ENCODE data around the gene SPAST. TPM values are rescaled to one million over a fixed set of nuclear protein-coding genes. Genes with fewer than 3 reads are reported as not detected.

Gene SPAST
- total and polyA plus RNA-seq, 2 of the 13 experiments (the other 11 are each of a cell fraction or from before 2014, with no cell fraction given), result 11.5 to 40.4 TPM

DNA sequence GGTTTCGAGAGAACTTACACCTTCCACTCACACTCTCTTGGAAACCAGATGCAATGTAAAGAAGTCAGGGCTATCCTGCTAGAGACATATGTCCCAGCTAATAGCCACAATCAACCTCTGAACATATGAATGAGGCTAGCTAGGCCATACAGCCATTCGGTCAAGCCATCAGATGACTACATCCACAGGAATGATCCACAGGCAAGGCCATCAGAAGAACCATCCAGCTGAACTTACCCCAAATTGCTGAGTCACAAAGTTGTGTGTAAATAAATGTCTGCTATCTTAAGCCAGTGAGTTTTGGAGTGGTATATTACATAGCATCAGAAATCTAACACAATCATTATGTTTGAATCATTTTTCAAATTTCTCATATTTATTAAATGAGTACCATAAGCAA is 5.2 kb upstream of the SPAST start:
- Histone ChIP-seq H3K4me1 (ENCODE audit: insufficient read depth, low read length) (peaks cover 20% of the 10 kb centered on the region), H3K36me3 (replicated peaks in 1 of 2; ENCODE audit: control insufficient read depth in 1 of 2, insufficient read depth in 2 of 2, low read length in 2 of 2) (no peaks in the 10 kb centered on the region), H3K27ac (ENCODE audit: extremely low read length, insufficient read depth, low read length) (no peak overlapping the region), H4K20me1 (ENCODE audit: insufficient read depth, low read length) (no peaks in the 10 kb centered on the region), H3K9ac (ENCODE audit: insufficient read depth, low read depth, low read length) (no peak overlapping the region), H3K4me2 (ENCODE audit: low read depth, low read length) (no peak overlapping the region), H3K79me2 (ENCODE audit: insufficient read depth, low read length) (no peaks in the 10 kb centered on the region), H3K27me3 (ENCODE audit: control insufficient read depth in 1 of 2, insufficient read depth in 2 of 2, low read length in 2 of 2) (no peaks in the 10 kb centered on the region; a peak in 1 of 5 replicates), H3K9me3 (ENCODE audit: low read length) (no peaks in the 10 kb centered on the region), H2AFZ (ENCODE audit: low read length) (no peak overlapping the region), H3K4me3 (replicated peaks in 1 of 3; ENCODE audit: insufficient read depth in 1 of 3, low read depth in 2 of 3, low read length in 3 of 3) (no peak overlapping the region)
- DNase-seq (ENCODE audit: low spot score) (peak; percentile 61), FAIRE-seq (no peak), ATAC-seq (peak; percentile 7; the same call in 1 of the 3 replicates)
- in situ Hi-C loops (cut with HindIII; ENCODE audit: extremely low pct_ligation_motif_present, low pct_unique_long_range_greater_than_20kb) (no loop called here), intact Hi-C loops (cut with micrococcal nuclease; ENCODE audit: unreplicated experiment) (no loop called here)
- ChIA-PET POLR2A (interaction anchor here (0.6 to 2.9 kb wide), 3 partner anchors 16 to 92 kb away, joined by 3 to 8 read pairs (median 4); partner anchors contain the start of gene DPY30), CTCF (ENCODE audit: low intra/inter-chr PET ratio, low total read pairs) (no interaction called here)
- no TSS peak for BruUV-seq (replicated peaks)
- 48% methylated on average over 2 of the region's 2 CpGs for WGBS (ENCODE audit: low lambda C conversion rate)
- no peak for TF ChIP-seq ZNF296 (CRISPR knock-in tag; conservative IDR thresholded peaks at IDR 0.05)
- TF ChIP-seq TEAD3 (CRISPR knock-in tag; optimal IDR thresholded peaks at IDR 0.05; ENCODE audit: borderline replicate concordance), result peak; percentile 45
- peak; percentile 40; the same call in 1 of the 2 replicates for TF ChIP-seq SAP130 (CRISPR knock-in tag; IDR thresholded peaks at IDR 0.05; ENCODE audit: low read depth)
- TF ChIP-seq MAFG (CRISPR knock-in tag; IDR thresholded peaks at IDR 0.05), result peak; percentile 62; the same call in 1 of the 2 replicates
- TF ChIP-seq ZNF160 (CRISPR knock-in tag; IDR thresholded peaks at IDR 0.05), result no peak
- peak; percentile 99 for TF ChIP-seq NFE2L2 (IDR thresholded peaks at IDR 0.05; ENCODE audit: low read length)
- TF ChIP-seq, protein P1, sequence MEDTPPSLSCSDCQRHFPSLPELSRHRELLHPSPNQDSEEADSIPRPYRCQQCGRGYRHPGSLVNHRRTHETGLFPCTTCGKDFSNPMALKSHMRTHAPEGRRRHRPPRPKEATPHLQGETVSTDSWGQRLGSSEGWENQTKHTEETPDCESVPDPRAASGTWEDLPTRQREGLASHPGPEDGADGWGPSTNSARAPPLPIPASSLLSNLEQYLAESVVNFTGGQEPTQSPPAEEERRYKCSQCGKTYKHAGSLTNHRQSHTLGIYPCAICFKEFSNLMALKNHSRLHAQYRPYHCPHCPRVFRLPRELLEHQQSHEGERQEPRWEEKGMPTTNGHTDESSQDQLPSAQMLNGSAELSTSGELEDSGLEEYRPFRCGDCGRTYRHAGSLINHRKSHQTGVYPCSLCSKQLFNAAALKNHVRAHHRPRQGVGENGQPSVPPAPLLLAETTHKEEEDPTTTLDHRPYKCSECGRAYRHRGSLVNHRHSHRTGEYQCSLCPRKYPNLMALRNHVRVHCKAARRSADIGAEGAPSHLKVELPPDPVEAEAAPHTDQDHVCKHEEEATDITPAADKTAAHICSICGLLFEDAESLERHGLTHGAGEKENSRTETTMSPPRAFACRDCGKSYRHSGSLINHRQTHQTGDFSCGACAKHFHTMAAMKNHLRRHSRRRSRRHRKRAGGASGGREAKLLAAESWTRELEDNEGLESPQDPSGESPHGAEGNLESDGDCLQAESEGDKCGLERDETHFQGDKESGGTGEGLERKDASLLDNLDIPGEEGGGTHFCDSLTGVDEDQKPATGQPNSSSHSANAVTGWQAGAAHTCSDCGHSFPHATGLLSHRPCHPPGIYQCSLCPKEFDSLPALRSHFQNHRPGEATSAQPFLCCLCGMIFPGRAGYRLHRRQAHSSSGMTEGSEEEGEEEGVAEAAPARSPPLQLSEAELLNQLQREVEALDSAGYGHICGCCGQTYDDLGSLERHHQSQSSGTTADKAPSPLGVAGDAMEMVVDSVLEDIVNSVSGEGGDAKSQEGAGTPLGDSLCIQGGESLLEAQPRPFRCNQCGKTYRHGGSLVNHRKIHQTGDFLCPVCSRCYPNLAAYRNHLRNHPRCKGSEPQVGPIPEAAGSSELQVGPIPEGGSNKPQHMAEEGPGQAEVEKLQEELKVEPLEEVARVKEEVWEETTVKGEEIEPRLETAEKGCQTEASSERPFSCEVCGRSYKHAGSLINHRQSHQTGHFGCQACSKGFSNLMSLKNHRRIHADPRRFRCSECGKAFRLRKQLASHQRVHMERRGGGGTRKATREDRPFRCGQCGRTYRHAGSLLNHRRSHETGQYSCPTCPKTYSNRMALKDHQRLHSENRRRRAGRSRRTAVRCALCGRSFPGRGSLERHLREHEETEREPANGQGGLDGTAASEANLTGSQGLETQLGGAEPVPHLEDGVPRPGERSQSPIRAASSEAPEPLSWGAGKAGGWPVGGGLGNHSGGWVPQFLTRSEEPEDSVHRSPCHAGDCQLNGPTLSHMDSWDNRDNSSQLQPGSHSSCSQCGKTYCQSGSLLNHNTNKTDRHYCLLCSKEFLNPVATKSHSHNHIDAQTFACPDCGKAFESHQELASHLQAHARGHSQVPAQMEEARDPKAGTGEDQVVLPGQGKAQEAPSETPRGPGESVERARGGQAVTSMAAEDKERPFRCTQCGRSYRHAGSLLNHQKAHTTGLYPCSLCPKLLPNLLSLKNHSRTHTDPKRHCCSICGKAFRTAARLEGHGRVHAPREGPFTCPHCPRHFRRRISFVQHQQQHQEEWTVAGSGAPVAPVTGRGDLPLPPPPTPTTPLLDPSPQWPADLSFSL (CRISPR knock-in tag; IDR thresholded peaks at IDR 0.05), result no peak
- TF ChIP-seq KLF6 (CRISPR knock-in tag; IDR thresholded peaks at IDR 0.05), result no peak
- TF ChIP-seq WIZ (CRISPR knock-in tag; IDR thresholded peaks at IDR 0.05), result no peak
- no peak for TF ChIP-seq TOPORS (CRISPR knock-in tag; IDR thresholded peaks at IDR 0.05)
- no peak for TF ChIP-seq ZNF44 (CRISPR knock-in tag; IDR thresholded peaks at IDR 0.05)
- TF ChIP-seq CBX2 (IDR thresholded peaks at IDR 0.05; ENCODE audit: low read depth, low read length), result no peak
- TF ChIP-seq CBX2 (CRISPR knock-in tag; IDR thresholded peaks at IDR 0.05; ENCODE audit: low read depth), result no peak
- peak; percentile 100 for TF ChIP-seq ZNF331 (CRISPR knock-in tag; IDR thresholded peaks at IDR 0.05)
- TF ChIP-seq HMG20A (CRISPR knock-in tag; IDR thresholded peaks at IDR 0.05; ENCODE audit: borderline replicate concordance), result peak; percentile 14; the same call in 1 of the 2 replicates
- TF ChIP-seq, protein P2, sequence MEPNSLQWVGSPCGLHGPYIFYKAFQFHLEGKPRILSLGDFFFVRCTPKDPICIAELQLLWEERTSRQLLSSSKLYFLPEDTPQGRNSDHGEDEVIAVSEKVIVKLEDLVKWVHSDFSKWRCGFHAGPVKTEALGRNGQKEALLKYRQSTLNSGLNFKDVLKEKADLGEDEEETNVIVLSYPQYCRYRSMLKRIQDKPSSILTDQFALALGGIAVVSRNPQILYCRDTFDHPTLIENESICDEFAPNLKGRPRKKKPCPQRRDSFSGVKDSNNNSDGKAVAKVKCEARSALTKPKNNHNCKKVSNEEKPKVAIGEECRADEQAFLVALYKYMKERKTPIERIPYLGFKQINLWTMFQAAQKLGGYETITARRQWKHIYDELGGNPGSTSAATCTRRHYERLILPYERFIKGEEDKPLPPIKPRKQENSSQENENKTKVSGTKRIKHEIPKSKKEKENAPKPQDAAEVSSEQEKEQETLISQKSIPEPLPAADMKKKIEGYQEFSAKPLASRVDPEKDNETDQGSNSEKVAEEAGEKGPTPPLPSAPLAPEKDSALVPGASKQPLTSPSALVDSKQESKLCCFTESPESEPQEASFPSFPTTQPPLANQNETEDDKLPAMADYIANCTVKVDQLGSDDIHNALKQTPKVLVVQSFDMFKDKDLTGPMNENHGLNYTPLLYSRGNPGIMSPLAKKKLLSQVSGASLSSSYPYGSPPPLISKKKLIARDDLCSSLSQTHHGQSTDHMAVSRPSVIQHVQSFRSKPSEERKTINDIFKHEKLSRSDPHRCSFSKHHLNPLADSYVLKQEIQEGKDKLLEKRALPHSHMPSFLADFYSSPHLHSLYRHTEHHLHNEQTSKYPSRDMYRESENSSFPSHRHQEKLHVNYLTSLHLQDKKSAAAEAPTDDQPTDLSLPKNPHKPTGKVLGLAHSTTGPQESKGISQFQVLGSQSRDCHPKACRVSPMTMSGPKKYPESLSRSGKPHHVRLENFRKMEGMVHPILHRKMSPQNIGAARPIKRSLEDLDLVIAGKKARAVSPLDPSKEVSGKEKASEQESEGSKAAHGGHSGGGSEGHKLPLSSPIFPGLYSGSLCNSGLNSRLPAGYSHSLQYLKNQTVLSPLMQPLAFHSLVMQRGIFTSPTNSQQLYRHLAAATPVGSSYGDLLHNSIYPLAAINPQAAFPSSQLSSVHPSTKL (CRISPR knock-in tag; IDR thresholded peaks at IDR 0.05), result peak; percentile 17; the same call in 1 of the 2 replicates
- no peak for TF ChIP-seq SIN3B (IDR thresholded peaks at IDR 0.05; ENCODE audit: low read length)

Data from HepG2 (cell line).